ENCODE data around the gene PPP2R5C. TPM values are rescaled to one million over a fixed set of nuclear protein-coding genes. Genes with fewer than 3 reads are reported as not detected.

The PPP2R5C gene
- total RNA-seq, 1 experiment from 2014 or later, result 93.0 TPM

DNA sequence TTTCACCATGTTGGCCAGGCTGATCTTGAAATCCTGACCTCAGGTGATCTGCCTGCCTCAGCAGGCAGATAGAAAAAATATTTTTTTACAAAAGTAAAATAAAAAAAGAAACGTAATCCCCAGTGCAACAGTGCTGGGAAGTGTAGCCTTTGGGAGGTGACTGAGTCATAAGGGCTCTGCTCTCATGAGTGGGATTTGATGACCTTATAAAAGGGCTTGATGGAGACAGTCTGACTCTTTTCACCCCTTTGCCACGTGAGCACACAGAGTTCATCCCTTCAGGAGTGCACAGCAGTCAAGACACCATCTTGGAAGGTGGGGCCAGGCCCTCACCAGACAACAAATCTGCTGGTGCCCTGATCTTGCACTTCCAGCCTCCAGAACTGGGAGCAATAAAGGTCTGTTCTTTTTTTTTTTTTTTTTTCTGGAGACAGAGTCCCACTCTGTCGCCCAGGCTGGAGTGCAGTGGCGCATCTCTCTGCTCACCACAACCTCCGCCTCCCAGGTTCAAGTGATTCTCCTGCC is 178.2 kb downstream of the PPP2R5C start:
- H2AFZ ChIP-seq (ENCODE audit: low read length), result no peak overlapping the region
- no peaks in the 10 kb centered on the region for H4K20me1 ChIP-seq (ENCODE audit: control insufficient read depth, insufficient read depth, insufficient read length)
- Mint-ChIP-seq H3K27me3 (ENCODE audit: low read depth) (peaks cover 100% of the 10 kb centered on the region), H3K9me3 (peaks cover 0 to 4% of the 10 kb centered on the region in 2 experiments; a peak in 2 of 5 replicates), H3K36me3 (ENCODE audit: insufficient read depth in 1 of 3, low read depth in 3 of 3) (no peaks in the 10 kb centered on the region), H3K4me3 (no peak overlapping the region), H3K4me1 (peaks cover 0 to 11% of the 10 kb centered on the region in 2 experiments; a peak in 2 of 4 replicates), H3K27ac (no peak overlapping the region)
- TF ChIP-seq, protein P1, sequence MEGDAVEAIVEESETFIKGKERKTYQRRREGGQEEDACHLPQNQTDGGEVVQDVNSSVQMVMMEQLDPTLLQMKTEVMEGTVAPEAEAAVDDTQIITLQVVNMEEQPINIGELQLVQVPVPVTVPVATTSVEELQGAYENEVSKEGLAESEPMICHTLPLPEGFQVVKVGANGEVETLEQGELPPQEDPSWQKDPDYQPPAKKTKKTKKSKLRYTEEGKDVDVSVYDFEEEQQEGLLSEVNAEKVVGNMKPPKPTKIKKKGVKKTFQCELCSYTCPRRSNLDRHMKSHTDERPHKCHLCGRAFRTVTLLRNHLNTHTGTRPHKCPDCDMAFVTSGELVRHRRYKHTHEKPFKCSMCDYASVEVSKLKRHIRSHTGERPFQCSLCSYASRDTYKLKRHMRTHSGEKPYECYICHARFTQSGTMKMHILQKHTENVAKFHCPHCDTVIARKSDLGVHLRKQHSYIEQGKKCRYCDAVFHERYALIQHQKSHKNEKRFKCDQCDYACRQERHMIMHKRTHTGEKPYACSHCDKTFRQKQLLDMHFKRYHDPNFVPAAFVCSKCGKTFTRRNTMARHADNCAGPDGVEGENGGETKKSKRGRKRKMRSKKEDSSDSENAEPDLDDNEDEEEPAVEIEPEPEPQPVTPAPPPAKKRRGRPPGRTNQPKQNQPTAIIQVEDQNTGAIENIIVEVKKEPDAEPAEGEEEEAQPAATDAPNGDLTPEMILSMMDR (conservative IDR thresholded peaks at IDR 0.05), result no peak
- WGBS (ENCODE audit: extremely low coverage, insufficient read length, low lambda C conversion rate), result no CpG with 5 or more reads among the region's 5 CpGs
- H3K23ac ChIP-seq (ENCODE audit: insufficient read length, low read depth, low read length), result no peak overlapping the region
- H4K5ac ChIP-seq (ENCODE audit: insufficient read length, low read depth, low read length), result no peak overlapping the region
- no peaks in the 10 kb centered on the region for H3K79me2 ChIP-seq (ENCODE audit: insufficient read depth, low read length)
- no peak overlapping the region for H2BK12ac ChIP-seq (ENCODE audit: insufficient read length, low read depth, low read length)
- H3K4me1 ChIP-seq (ENCODE audit: insufficient read depth, low read length), result no peaks in the 10 kb centered on the region
- H3K56ac ChIP-seq (ENCODE audit: insufficient read length, low read depth, low read length), result no peak overlapping the region
- H3K23me2 ChIP-seq (ENCODE audit: insufficient read length, low read depth, low read length, poor library complexity, severe bottlenecking), result no peaks in the 10 kb centered on the region
- H3K18ac ChIP-seq (ENCODE audit: insufficient read length, low read depth, low read length), result no peak overlapping the region
- H3K9me3 ChIP-seq (ENCODE audit: control insufficient read depth, low read depth, low read length), result no peaks in the 10 kb centered on the region
- no peak overlapping the region for H2AK5ac ChIP-seq (ENCODE audit: insufficient read length, low read length)
- H3T11ph ChIP-seq (ENCODE audit: low read length), result no peak overlapping the region
- no peak overlapping the region for H2BK120ac ChIP-seq (ENCODE audit: low read depth, low read length, poor library complexity, severe bottlenecking)
- no peak overlapping the region for H3K9ac ChIP-seq (ENCODE audit: extremely low read depth, insufficient read length, low read length)
- H2BK15ac ChIP-seq (ENCODE audit: low read depth, low read length), result no peak overlapping the region
- no peaks in the 10 kb centered on the region for H3K79me1 ChIP-seq (ENCODE audit: insufficient read depth, low read depth, low read length, poor library complexity, severe bottlenecking)
- no peak overlapping the region for H4K91ac ChIP-seq (ENCODE audit: insufficient read length, low read depth, low read length)
- no peak overlapping the region for H3K4me2 ChIP-seq (ENCODE audit: insufficient read depth, insufficient read length, low read length)
- no peak overlapping the region for H4K8ac ChIP-seq (replicated peaks; ENCODE audit: insufficient read length, low read depth, low read length)
- no peak overlapping the region for H3K4ac ChIP-seq (ENCODE audit: low read depth, low read length)
- peaks cover 37% of the 10 kb centered on the region for H3K27me3 ChIP-seq (ENCODE audit: insufficient read depth, low read length)
- no peak overlapping the region for H2BK20ac ChIP-seq (ENCODE audit: low read depth, low read length, poor library complexity, severe bottlenecking)
- H3K14ac ChIP-seq (ENCODE audit: insufficient read depth, low read length), result no peak overlapping the region
- no peak overlapping the region for H3K27ac ChIP-seq (ENCODE audit: insufficient read length, low read depth, low read length)
- no peak for DNase-seq
- H2BK5ac ChIP-seq (ENCODE audit: insufficient read length, low read length), result no peak overlapping the region
